ENCODE data around the gene MS4A14.
"Not testable (repeated sequence)": the region's sequence is repeated elsewhere in the genome, so short reads cannot be mapped to it uniquely, and the experiment has no call there.

MS4A14 gene

DNA sequence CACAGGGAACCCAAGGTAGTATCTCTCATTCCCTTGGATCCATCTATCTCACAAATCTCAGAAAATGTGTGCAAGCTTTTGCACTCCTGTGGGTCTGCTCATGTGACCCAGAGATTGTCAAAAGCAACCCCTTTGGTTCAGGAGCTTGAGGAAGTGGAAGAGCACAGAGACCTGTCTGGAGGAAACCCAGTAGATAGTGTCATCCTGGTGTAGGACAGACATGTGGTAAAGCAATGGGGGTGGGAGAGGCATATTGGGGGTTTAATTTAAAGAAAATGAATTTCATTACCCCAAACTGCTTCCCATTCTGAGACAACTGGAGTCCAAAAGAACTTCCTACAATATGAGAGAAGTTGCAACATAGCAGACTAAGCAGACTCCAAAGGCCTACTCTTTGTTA lies 5.8 kb upstream of the MS4A14 start:
- no peak for DNase-seq (ENCODE audit: low read depth)

DNA sequence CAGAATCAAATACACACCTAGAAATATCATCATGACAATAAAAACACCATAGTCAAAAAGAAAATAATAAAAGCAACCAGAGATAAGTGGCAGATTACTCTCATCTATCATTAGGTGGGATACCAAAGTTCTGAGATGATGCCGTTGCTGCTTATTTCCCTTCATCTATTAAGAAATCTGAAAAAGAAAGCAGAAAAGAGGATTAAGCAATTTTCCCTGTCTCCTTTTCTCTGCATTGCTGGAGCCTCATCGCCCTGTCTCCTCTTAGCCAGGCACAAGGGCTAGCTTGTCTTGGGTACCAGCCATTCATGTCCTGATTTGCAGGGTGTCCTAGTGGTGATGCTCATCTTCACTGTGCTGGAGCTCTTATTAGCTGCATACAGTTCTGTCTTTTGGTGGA lies 3.9 kb upstream of the MS4A14 start:
- DNase-seq (ENCODE audit: low read depth), result no peak

DNA sequence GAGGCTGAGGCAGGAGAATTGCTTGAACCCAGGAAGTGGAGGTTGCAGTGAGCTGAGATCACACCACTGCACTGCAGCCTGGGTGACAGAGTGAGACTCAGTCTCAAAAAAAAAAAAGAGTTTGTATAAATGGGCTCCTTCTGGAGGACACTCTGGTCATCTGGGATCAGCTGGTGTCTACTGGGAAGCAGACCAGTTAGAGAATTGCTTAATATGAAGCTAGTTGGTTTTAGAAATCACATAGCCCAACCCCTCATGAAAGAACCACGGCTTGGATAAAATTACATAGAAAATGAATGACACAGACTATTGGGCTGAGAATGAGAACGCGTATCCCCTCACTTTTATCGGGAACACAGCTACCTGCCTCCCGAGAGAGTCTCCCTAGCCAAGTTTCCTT lies 3.2 kb upstream of the MS4A14 start:
- no peak for DNase-seq (ENCODE audit: low read depth)

DNA sequence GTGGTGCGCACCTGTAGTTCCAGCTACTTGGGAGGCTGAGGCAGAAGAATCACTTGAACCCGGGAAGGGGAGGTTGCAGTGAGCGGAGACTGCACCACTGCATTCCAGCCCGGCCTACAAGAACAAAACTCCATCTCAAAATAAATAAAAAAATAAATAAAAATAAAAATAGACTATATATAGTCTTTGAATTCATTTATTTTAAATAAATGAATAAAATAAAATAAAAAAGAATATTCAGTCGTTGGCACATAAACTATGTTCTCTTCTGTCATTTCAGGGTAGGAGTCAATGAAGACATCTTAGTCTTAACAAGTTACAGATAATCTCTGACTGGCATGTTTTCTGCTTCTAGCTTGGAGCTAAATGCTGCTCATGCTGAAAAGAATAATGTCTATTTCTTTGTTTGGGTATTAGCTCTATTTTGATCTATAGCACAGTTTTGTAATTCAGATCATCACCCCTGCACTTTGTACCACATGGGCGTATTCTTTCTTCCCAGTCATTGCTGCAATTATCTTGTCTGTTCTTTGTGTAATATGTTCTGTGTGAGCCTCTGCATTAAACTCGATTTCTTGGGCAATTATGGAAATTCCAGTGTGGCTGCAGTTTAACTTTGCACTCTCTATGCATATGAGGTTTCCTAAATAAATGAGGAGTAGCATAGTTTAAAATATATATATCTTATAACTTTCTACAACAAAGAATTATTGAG lies 1.4 kb upstream of the MS4A14 start:
- no peak for DNase-seq (ENCODE audit: low read depth)

DNA sequence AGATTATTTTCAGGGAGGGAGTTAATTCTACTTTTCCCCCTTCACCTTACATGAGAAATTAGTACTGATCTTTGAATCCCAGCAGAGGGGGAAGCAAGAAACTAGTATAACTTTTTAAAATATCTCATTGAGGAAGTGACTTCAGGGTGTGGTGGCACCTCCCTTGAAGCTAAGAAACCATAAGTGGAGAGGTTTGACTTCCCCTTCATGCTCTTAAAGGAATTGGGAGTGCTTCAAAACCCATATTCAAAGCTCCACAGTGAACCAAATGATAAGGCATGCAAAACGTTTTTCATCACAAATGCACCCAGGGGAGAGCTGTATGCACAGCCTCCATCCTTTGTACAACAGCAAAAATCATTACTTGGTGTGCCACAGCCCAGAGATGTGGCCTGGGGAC lies 540 bp downstream of the MS4A14 start:
- no peak for DNase-seq (ENCODE audit: low read depth)

DNA sequence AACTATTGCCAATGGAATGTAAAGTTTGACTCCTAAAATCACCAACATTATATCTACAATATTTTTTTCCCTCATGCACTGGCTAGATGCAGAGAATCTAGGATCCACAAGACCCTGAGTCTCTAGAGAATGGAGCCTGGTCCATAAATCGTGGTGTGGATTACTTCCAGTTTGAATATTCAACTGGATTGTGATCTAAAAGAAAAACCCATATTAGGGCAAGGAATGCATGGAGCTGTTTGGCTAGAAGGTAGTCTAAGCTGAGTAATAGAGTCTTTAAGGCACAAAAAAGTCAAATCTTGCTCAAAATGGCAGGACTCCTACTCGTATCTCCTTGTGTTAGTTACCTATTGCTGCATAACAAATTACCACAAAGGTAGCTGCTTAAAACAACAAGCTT lies 23.8 kb downstream of the MS4A14 start:
- no peak for DNase-seq (ENCODE audit: low read depth)

DNA sequence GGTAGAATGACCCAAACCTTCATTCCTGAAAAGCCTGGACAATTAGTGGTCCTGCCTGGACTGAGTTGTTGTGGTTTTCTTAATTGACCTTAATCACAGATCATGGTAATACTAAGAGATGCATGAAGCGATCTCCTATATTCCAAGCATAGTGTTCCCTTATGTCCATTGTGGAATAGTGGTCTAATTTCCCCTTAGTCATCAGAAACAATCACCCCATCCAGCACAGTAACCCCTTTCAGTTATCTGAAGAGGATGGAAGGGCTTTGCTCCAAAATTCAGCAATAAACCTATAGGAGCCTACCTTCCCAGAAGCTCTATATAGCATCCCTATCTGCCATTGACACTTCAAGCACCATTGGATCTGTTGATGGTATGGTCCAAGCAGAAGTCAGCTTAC lies 26.4 kb downstream of the MS4A14 start:
- no peak for DNase-seq (ENCODE audit: low read depth)

DNA sequence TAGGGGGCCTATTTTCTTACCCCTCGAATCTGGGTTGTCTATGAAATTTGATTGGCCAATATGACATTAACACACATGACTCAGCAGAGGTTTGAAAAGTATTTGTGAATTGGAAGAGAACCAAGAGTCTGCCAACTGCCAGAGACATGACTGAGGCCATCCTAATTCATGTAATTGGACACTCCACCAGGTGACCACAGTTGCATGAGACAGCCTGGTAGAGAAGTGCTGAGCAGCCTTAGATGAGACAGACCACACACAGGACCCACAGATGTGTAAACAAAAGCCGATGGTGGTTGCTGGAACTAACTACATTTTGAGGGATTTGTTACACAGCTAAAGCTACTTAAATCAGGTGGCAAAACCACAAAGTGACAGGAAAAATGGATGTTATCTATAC lies 32.3 kb downstream of the MS4A14 start:
- DNase-seq (ENCODE audit: low read depth), result no peak

DNA sequence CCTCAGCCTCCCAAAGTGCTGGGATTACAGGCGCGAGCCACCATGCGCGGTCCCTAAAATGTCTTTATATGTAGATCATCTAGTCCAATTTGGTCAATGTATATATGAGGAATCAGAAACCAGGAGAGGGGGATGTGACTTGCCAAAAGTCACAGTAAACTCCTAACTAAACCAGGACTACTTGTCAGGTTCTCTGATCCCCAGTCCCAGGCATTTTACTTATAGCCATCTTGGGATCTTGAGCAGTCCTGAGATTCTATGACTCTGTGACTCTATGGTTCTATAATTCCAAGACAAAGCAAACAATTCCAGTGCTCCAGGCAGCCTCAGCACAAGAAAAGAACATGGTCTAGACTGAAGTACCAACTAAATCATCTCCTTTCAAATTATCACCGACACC lies 33.0 kb downstream of the MS4A14 start, which contains the start of gene MS4A5:
Gene MS4A5 (plus strand): TSS at position 301 of the 400 bp plus-strand sequence. CDS start 103 bp downstream, outside the sequence.
- DNase-seq (ENCODE audit: low read depth), result no peak

DNA sequence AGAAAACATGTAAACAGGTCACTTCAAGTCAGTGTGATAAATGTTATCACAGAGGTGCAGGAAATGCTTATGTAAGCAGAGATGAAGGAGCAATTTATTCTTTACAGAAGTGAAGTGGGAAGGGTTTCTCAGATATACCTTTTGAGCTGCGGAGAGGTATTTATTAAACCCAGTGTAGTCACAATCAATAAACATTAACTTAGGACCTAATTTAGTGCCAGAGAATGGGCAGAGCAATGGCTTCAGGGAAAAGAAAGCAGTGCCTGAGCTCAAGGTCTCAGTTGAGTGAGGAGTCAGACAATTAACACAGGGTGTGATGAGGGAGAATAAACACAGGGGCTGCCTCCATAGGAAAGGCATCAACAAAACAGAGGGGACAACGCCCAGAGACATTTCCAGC lies 35.0 kb downstream of the MS4A14 start:
- DNase-seq (ENCODE audit: low read depth), result no peak

DNA sequence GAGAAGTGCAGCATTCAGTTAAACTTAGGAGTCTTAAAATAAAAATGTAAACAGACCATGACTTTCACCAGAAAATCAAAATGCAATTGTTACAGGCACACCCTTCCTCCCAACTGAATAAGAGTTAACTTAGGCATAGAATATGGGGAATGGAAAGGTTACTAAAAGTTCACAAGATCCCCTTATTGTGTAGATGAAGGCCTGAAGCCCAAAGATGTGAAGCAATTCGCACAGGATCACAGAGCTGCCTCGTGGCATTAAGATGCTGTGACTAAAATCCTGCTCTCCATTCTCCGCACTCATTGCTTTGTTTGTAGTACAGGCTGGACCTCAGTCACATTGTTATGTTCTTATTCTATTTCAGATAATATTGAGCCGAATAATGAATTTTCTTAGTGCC lies 37.1 kb downstream of the MS4A14 start:
- DNase-seq (ENCODE audit: low read depth), result no peak

DNA sequence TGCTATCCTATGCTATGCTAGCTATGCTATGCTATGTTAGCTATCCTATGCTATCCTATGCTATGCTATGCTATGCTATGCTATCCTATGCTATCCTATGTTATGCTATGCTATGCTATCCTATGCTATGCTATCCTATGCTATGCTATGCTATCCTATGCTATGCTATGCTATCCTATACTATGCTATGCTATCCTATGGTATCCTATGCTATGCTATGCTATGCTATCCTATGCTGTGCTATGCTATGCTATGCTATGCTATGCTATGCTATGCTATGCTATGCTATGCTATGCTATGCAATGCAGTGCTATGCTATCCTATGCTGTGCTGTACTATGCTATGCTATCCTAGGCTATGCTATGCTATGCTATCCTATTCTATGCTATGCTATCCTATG lies 50.8 kb downstream of the MS4A14 start:
- DNase-seq (ENCODE audit: low read depth), result no peak

DNA sequence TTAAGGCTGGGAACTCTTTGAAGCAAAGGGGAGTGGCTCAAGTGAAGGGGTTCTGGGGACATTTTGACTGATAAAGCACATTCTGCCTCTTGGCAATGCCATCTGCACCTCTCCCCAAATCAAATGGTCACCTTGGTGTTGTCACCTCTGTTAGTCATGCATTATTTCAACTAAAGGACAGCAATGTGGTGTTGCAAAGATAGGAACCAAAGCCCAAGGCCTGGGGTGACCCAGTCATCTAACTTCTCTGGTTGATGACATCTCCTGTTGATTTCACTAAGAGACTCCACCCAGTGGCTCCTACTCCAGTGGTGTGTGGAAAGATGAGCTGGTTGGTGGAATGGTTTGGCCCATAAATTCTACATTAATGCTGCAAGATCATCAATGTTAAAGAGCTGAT lies 51.6 kb downstream of the MS4A14 start:
- DNase-seq (ENCODE audit: low read depth), result no peak

DNA sequence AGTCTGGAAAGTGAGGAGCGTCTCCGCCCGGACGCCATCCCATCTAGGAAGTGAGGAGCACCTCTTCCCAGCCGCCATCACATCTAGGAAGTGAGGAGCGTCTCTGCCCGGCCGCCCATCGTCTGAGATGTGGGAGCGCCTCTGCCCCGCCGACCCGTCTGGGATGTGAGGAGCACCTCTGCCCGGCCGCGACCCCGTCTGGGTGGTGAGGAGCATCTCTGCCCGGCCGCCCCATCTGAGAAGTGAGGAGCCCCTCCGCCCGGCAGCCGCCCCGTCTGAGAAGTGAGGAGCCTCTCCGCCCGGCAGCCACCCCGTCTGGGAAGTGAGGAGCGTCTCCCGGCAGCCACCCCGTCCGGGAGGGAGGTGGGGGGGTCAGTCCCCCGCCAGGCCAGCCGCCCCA lies 54.9 kb downstream of the MS4A14 start:
- not testable (repeated sequence) for DNase-seq (ENCODE audit: low read depth)

DNA sequence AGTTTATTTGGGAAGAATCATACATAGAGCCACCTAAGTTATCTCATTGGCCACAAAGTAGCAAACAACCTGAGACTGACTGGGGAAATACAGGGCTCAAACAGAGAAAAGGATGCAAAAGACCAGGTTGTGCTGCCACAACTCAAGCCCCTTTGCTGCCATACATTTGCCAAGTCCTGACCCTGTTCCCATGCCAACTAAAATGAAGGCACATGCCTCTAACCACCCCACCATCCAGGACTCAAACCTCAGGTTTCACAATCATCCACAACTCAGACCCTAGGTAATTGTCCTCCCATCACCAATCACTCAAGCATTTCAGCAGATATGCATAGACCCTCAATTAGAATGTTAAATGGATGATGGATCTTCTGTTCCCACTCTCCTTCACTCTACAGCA lies 58.0 kb downstream of the MS4A14 start:
- no peak for DNase-seq (ENCODE audit: low read depth)

DNA sequence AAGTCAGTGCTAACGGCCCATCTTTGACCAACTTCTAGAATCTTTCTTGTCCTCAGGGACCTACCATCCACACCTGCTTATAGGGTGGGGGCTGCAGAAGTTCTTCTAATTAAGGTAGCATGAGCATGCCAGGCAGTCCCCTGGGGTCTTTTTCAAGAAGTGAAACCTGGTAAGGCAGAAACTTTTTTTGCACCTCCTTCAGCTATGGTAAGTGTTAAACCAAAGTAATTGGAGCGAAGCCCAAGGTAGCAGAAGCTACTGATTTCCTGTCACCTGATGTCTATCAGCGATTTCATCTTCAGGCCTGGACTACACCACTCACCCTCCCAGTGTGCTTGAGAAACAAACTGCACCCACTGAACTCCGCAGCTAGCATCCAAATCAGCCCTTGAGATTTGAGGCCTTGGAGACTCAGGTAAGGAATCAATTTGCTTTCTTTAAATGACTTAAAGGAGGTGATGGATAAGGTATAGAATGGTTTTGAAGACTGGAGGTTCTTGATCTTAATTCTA lies 59.3 kb downstream of the MS4A14 start, which contains the start of gene MS4A1:
Gene MS4A1 (plus strand): TSS at position 317 of the 512 bp plus-strand sequence. CDS start 6,528 bp downstream, outside the sequence.
- DNase-seq (ENCODE audit: low read depth), result no peak

DNA sequence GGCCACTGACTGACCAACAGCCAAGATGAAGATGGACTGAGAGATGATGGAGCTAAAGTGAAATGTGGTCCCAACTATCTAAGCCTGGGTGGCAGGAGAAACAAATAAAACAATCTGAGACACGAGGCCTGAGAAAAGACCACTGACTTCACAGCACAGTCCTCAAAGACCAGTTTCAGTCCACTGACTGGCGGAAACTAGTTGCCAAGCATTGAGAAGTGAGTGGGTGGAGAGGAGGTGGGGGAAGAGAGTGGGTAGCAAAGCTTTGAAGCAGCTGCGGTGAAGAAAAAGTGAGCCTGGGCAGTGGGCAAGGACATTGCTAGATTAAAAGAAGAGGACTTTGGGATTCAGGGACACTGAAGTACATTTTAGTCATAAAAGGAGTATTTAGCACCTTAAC lies 61.3 kb downstream of the MS4A14 start:
- no peak for DNase-seq (ENCODE audit: low read depth)

DNA sequence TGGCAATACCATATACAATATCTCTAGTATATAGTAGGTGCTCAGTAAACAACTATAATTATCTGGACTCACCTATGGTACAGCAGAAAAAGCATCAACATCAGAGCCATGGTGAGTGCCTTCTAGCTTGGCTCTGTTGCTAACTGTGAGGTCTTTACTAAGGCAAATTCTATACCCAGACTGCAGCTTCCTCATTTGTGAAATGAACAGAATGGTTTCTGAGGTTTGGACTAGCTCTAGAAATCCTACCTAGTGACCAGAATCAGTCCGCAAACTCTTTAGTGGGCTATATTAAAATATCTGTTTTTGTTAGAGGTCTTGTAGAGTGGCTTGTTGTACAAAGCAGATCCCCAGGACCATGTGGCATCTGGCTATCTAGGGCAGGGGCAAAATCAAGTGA lies 63.1 kb downstream of the MS4A14 start:
- no peak for DNase-seq (ENCODE audit: low read depth)
